IMR-90 (cell line): ENCODE measurements around the gene EFHB. TPM values are rescaled to one million over a fixed set of nuclear protein-coding genes. Genes with fewer than 3 reads are reported as not detected.

Experiments
- ATAC-seq: fragments of 200-7000 bp; cut with Tn5 transposase; 2 replicates; pipeline ENCODE4 v1.9.1; 2020; ENCODE audit warnings: low read depth, mild to moderate bottlenecking, moderate library complexity
- BruUV-seq: library from RNA; stranded (reverse); fragments of 400-500 nt; replicated peaks from 2 replicates; lab custom pipeline; 2021; lab: Mats Ljungman, UMichigan
- CTCF ChIA-PET: fragments of 300-600 bp; formaldehyde crosslinking; extraction: SDS; loops from one replicate; lab custom pipeline; 2021; ENCODE audit warnings: antibody characterized with exemption; lab: Yijun Ruan, JAX
- POLR2A ChIA-PET: fragments of 300-600 bp; sonication (Branson Sonifier 250); formaldehyde crosslinking; loops from one replicate; lab custom pipeline; 2022; ENCODE audit warnings: antibody characterized with exemption; ENCODE audit not compliant: unreplicated experiment; lab: Charles Lee
- DNase-seq: peaks from one replicate; pipeline ENCODE4 v3.0.0; 2013
- H2AFZ ChIP-seq: replicated peaks from 2 replicates; pipeline ENCODE3; 2013; ENCODE audit warnings: low read length, mild to moderate bottlenecking; ENCODE audit not compliant: poor library complexity
- H2AK5ac ChIP-seq: 2 replicates; pipeline ENCODE4 v1.6.1; 2013; ENCODE audit warnings: low read depth, low read length, inconsistent platforms
- H2AK9ac ChIP-seq: replicated peaks from 2 replicates; pipeline ENCODE3; 2013; ENCODE audit warnings: mild to moderate bottlenecking, low read depth, low read length, moderate library complexity; ENCODE audit not compliant: poor library complexity
- H2BK120ac ChIP-seq: 2 replicates; pipeline ENCODE4 v1.6.1; 2013; ENCODE audit warnings: low read depth, low read length, inconsistent platforms
- H2BK15ac ChIP-seq: 3 replicates; pipeline ENCODE4 v1.6.1; 2013; ENCODE audit warnings: low read depth, low read length, inconsistent platforms
- H2BK20ac ChIP-seq: 2 replicates; pipeline ENCODE4 v1.6.1; 2013; ENCODE audit warnings: low read depth, mild to moderate bottlenecking, inconsistent platforms, low read length, moderate library complexity
- H2BK5ac ChIP-seq: 2 replicates; pipeline ENCODE4 v1.6.1; 2013; ENCODE audit warnings: mild to moderate bottlenecking, low read depth, low read length, inconsistent platforms; ENCODE audit not compliant: poor library complexity, severe bottlenecking
- H3K14ac ChIP-seq: replicated peaks from 2 replicates; pipeline ENCODE4 v1.6.1; 2013; ENCODE audit warnings: low read depth, low read length, inconsistent platforms
- H3K18ac ChIP-seq: 2 replicates; pipeline ENCODE4 v1.6.1; 2013; ENCODE audit warnings: low read depth, low read length, control low read depth
- H3K23ac ChIP-seq: 2 replicates; pipeline ENCODE4 v1.6.1; 2013; ENCODE audit warnings: low read depth, low read length, inconsistent platforms
- H3K27ac ChIP-seq: 2 replicates; pipeline ENCODE4 v1.5.1; 2013; ENCODE audit warnings: mild to moderate bottlenecking, control low read depth, low read length; ENCODE audit not compliant: insufficient read depth
- H3K27me3 ChIP-seq: 2 replicates; pipeline ENCODE4 v1.6.1; 2013; ENCODE audit warnings: low read length; ENCODE audit not compliant: control insufficient read depth, insufficient read depth
- H3K36me3 ChIP-seq: 2 replicates; pipeline ENCODE4 v1.6.1; 2013; ENCODE audit warnings: low read length, mixed read lengths; ENCODE audit not compliant: control insufficient read depth, insufficient read depth
- H3K4ac ChIP-seq: 2 replicates; pipeline ENCODE4 v1.6.1; 2013; ENCODE audit warnings: low read depth, low read length, inconsistent platforms
- H3K4me1 ChIP-seq: 2 replicates; pipeline ENCODE4 v1.6.1; 2013; ENCODE audit warnings: low read length, mixed read lengths; ENCODE audit not compliant: control insufficient read depth, insufficient read depth
- H3K4me2 ChIP-seq: 2 replicates; pipeline ENCODE4 v1.6.1; 2013; ENCODE audit warnings: low read depth, mild to moderate bottlenecking, control low read depth, low read length, moderate library complexity
- H3K4me3 ChIP-seq: 2 replicates; pipeline ENCODE4 v1.5.1; 2013; ENCODE audit warnings: low read depth, mild to moderate bottlenecking, control low read depth, low read length, moderate library complexity; ENCODE audit not compliant: insufficient read depth
- H3K56ac ChIP-seq: 2 replicates; pipeline ENCODE4 v1.6.1; 2013; ENCODE audit warnings: low read length, inconsistent platforms; ENCODE audit not compliant: insufficient read depth; ENCODE audit errors: extremely low read depth
- H3K79me1 ChIP-seq, 2 experiments: 2 replicates each; pipeline ENCODE4 v1.6.1; 2013; ENCODE audit warnings: low read length in 2 of 2, inconsistent platforms in 1 of 2, low read depth in 1 of 2
- H3K9ac ChIP-seq: 2 replicates; pipeline ENCODE4 v1.6.1; 2013; ENCODE audit warnings: low read depth, low read length, control low read depth
- H3K9me1 ChIP-seq: 2 replicates; pipeline ENCODE4 v1.6.1; 2013; ENCODE audit warnings: low read length, inconsistent platforms; ENCODE audit not compliant: insufficient read depth
- H3K9me3 ChIP-seq: 2 replicates; pipeline ENCODE4 v1.6.1; 2013; ENCODE audit warnings: low read length; ENCODE audit not compliant: control insufficient read depth, insufficient read depth
- H4K20me1 ChIP-seq: 2 replicates; pipeline ENCODE4 v1.6.1; 2013; ENCODE audit warnings: low read length, inconsistent platforms; ENCODE audit not compliant: insufficient read depth
- H4K5ac ChIP-seq: 2 replicates; pipeline ENCODE4 v1.6.1; 2013; ENCODE audit warnings: mild to moderate bottlenecking, low read depth, low read length, control low read depth
- H4K8ac ChIP-seq, 2 experiments: 2 replicates each; pipeline ENCODE4 v1.6.1; 2013; ENCODE audit warnings: low read depth in 2 of 2, low read length in 2 of 2, control low read depth in 1 of 2, inconsistent platforms in 1 of 2
- H4K91ac ChIP-seq: 2 replicates; pipeline ENCODE4 v1.6.1; 2013; ENCODE audit warnings: low read depth, low read length, inconsistent platforms; ENCODE audit not compliant: insufficient read depth
- BHLHE40 ChIP-seq: fragments of 150-350 bp; IDR thresholded peaks from 2 replicates; pipeline ENCODE4 v1.6.1; 2016; ENCODE audit warnings: mild to moderate bottlenecking, low read depth, low read length
- MAFK ChIP-seq: IDR thresholded peaks from 2 replicates; pipeline ENCODE4 v1.6.1; 2012; ENCODE audit warnings: low read depth, low read length, improper control_type of control experiment
- MAZ ChIP-seq: IDR thresholded peaks from 2 replicates; pipeline ENCODE4 v1.6.1; 2012; ENCODE audit warnings: low read depth, mild to moderate bottlenecking, low read length, improper control_type of control experiment, moderate library complexity, borderline replicate concordance
- POLR2A ChIP-seq: IDR thresholded peaks from 2 replicates; pipeline ENCODE4 v1.6.1; 2012; ENCODE audit warnings: mild to moderate bottlenecking, low read depth, low read length
- RCOR1 ChIP-seq: IDR thresholded peaks from 2 replicates; pipeline ENCODE4 v1.6.1; 2012; ENCODE audit warnings: mild to moderate bottlenecking, low read length, improper control_type of control experiment; ENCODE audit not compliant: insufficient replicate concordance
- RFX5 ChIP-seq: IDR thresholded peaks from 2 replicates; pipeline ENCODE4 v1.8.0; 2012; ENCODE audit warnings: low read depth, mild to moderate bottlenecking, low read length, moderate library complexity
- USF2 ChIP-seq: fragments of 150-350 bp; IDR thresholded peaks from 2 replicates; pipeline ENCODE4 v1.6.1; 2017; ENCODE audit warnings: mild to moderate bottlenecking, antibody characterized with exemption, low read length, low read depth
- WGBS, 2 experiments: methylation state at CpG; one replicate each; pipeline versions ENCODE4 v1.1.5 to v1.1.7; 2013; ENCODE audit warnings: missing lambda C conversion rate in 2 of 2; ENCODE audit not compliant: insufficient read length in 1 of 2; ENCODE audit errors: extremely low coverage in 2 of 2; 5-methylcytosine and 5-hydroxymethylcytosine counted together
- dilution Hi-C: fragments of 300-500 bp; cut with HindIII; formaldehyde crosslinking; loops from one replicate; pipeline ENCODE4 v1.14.3; 2018; ENCODE audit warnings: low sequenced_read_pairs; ENCODE audit not compliant: unreplicated experiment
- in situ Hi-C: fragments of 300-500 bp; cut with MboI; formaldehyde crosslinking; loops from 3 replicates; pipeline ENCODE4 v1.14.3; 2019; ENCODE audit warnings: low sequenced_read_pairs, inconsistent platforms, mixed read lengths
- intact Hi-C: fragments of 100-400 bp; cut with micrococcal nuclease; formaldehyde crosslinking; loops from 2 replicates; pipeline ENCODE4 v1.10.0; 2022
- polyA plus RNA-seq, 3 experiments: library from polyadenylated mRNA; depleted of rRNA; stranded (reverse); fragments of >200 nt; gene quantifications; 2 replicates each; pipeline ENCODE4 v1.2.3, GENCODE V29; 2012; ENCODE audit warnings: low replicate concordance in 1 of 3
- total RNA-seq: library from RNA; depleted of rRNA; stranded (reverse); fragments of >200 nt; gene quantifications from 2 replicates; pipeline ENCODE4 v1.2.3, GENCODE V29; 2012

Gene EFHB
- total and polyA plus RNA-seq, 2 of the 4 experiments (the other 2 are of a cell fraction): under 0.01 to 1.0 TPM

GRCh38 chr3:19946832-19947548, 13.0 kb upstream of the EFHB start, which contains the start of gene RAB5A:
Gene RAB5A, plus strand, starts transcription at chr3:19947097. Its CDS starts 3,802 bp downstream, at chr3:19950899.
- H3K23ac ChIP-seq: peak within 1 kb of the TSS; percentile 64
- dilution Hi-C loops: no loop called here
- H3K79me1 ChIP-seq: peaks cover 5 to 19% of the 10 kb centered on the region in 2 experiments; a peak in 3 of 4 replicates
- H3K4ac ChIP-seq: peak within 1 kb of the TSS; percentile 87
- H3K4me1 ChIP-seq: peaks cover 6% of the 10 kb centered on the region; the same call in 1 of the 2 replicates
- intact Hi-C loops: loop anchor here (1.0 to 5.0 kb wide), 3 partner anchors 58 to 240 kb away; partner anchors contain the start of genes KAT2B and SGO1
- ChIA-PET POLR2A (no interaction called here), CTCF (no interaction called here)
- H2AFZ ChIP-seq: peak within 1 kb of the TSS; percentile 92
- H2BK15ac ChIP-seq: peak within 1 kb of the TSS; percentile 68; the same call in 1 of the 3 replicates
- H3K27ac ChIP-seq: peak within 1 kb of the TSS; percentile 88
- peak within 1 kb of the TSS; percentile 87 for H3K9ac ChIP-seq
- peak within 1 kb of the TSS; percentile 63 for H3K56ac ChIP-seq
- peak within 1 kb of the TSS; percentile 100 for H2AK9ac ChIP-seq
- in situ Hi-C loops: loop anchor here (10.0 kb wide), 1 partner anchor 238 kb away; the partner anchor contains the start of gene SGO1
- peak within 1 kb of the TSS; percentile 95 for H3K4me3 ChIP-seq
- H3K27me3 ChIP-seq: no peaks in the 10 kb centered on the region
- DNase-seq (peak; percentile 98), ATAC-seq (peak; percentile 91)
- no peaks in the 10 kb centered on the region; the same call in 1 of the 2 replicates for H3K9me1 ChIP-seq
- H3K36me3 ChIP-seq: peaks cover 8% of the 10 kb centered on the region
- no peaks in the 10 kb centered on the region for H3K9me3 ChIP-seq
- peak within 1 kb of the TSS; percentile 64 for H3K18ac ChIP-seq
- whole genome bisulfite sequencing, 2 experiments: 0% methylated on average over 6 of the region's 73 CpGs; no CpG with 5 or more reads in 1 of the 2 experiments
- H3K14ac ChIP-seq: peak within 1 kb of the TSS; percentile 95
- H2BK120ac ChIP-seq: peak within 1 kb of the TSS; percentile 74
- H2AK5ac ChIP-seq: peak within 1 kb of the TSS; percentile 89
- TF ChIP-seq RCOR1 (peak; percentile 8), BHLHE40 (peak; percentile 61; the same call in 1 of the 2 replicates), USF2 (peak; percentile 96), POLR2A (peak; percentile 87), MAZ (peak; percentile 94), RFX5 (no peak), MAFK (no peak)
- no peak within 1 kb of the TSS for H2BK20ac ChIP-seq
- BruUV-seq: no TSS peak
- H4K8ac ChIP-seq: peak within 1 kb of the TSS; percentile 91 to 98
- H2BK5ac ChIP-seq: peak within 1 kb of the TSS; percentile 89
- peak within 1 kb of the TSS; percentile 92 for H4K5ac ChIP-seq
- peak within 1 kb of the TSS; percentile 100 for H3K4me2 ChIP-seq
- H4K91ac ChIP-seq: peak within 1 kb of the TSS; percentile 85
- H4K20me1 ChIP-seq: peaks cover 30% of the 10 kb centered on the region
